ENCODE measurements around the gene SPTLC3.

SPTLC3 gene

DNA sequence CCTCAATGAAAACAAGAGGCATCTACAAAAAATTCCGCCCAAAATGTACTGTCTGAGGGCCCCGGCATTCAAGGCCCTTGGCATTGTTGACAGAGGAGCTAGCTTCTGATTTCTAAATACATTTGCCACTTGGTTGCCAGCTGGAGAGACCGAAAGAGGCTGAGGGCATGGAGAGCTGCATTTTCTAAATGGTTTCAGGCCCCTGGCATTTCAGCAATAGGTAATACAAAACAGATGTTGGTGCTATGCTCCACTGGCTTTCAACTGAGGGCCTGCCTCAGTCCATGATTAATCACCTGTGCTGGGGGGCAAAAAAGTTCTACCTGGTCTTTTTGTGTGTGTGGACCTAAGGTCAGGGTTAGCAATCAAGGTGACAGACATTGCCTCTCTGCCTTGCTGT is 132.8 kb downstream of the SPTLC3 start:
- TF ChIP-seq, protein P1, sequence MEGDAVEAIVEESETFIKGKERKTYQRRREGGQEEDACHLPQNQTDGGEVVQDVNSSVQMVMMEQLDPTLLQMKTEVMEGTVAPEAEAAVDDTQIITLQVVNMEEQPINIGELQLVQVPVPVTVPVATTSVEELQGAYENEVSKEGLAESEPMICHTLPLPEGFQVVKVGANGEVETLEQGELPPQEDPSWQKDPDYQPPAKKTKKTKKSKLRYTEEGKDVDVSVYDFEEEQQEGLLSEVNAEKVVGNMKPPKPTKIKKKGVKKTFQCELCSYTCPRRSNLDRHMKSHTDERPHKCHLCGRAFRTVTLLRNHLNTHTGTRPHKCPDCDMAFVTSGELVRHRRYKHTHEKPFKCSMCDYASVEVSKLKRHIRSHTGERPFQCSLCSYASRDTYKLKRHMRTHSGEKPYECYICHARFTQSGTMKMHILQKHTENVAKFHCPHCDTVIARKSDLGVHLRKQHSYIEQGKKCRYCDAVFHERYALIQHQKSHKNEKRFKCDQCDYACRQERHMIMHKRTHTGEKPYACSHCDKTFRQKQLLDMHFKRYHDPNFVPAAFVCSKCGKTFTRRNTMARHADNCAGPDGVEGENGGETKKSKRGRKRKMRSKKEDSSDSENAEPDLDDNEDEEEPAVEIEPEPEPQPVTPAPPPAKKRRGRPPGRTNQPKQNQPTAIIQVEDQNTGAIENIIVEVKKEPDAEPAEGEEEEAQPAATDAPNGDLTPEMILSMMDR (IDR thresholded peaks at IDR 0.05; ENCODE audit: borderline replicate concordance, insufficient read depth, low read depth, low read length): no peak
- no peak overlapping the region for H3K4me3 ChIP-seq (ENCODE audit: low read depth, low read length)

DNA sequence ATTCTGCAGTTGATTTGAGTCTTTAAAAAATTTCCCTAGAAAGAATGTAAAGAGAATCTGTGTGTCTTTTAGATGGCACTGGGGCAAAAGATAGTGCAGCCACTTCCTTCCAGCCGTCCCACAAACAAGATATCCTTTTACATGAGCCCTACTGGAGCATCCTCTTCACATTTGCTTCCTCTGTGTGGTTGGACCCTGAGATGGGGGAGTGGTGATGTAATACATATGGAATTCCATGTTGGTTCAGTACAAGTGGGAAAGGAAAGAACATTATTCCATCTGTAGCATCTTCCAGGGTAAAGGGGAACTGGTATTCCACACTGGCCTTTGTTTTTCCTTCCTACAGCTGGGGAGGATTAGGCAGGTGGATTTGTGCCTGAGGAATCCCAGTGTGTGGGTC is 133.4 kb downstream of the SPTLC3 start:
- no peak overlapping the region for H3K4me3 ChIP-seq (ENCODE audit: low read depth, low read length)
- TF ChIP-seq, protein P1 (IDR thresholded peaks at IDR 0.05; ENCODE audit: borderline replicate concordance, insufficient read depth, low read depth, low read length): no peak

DNA sequence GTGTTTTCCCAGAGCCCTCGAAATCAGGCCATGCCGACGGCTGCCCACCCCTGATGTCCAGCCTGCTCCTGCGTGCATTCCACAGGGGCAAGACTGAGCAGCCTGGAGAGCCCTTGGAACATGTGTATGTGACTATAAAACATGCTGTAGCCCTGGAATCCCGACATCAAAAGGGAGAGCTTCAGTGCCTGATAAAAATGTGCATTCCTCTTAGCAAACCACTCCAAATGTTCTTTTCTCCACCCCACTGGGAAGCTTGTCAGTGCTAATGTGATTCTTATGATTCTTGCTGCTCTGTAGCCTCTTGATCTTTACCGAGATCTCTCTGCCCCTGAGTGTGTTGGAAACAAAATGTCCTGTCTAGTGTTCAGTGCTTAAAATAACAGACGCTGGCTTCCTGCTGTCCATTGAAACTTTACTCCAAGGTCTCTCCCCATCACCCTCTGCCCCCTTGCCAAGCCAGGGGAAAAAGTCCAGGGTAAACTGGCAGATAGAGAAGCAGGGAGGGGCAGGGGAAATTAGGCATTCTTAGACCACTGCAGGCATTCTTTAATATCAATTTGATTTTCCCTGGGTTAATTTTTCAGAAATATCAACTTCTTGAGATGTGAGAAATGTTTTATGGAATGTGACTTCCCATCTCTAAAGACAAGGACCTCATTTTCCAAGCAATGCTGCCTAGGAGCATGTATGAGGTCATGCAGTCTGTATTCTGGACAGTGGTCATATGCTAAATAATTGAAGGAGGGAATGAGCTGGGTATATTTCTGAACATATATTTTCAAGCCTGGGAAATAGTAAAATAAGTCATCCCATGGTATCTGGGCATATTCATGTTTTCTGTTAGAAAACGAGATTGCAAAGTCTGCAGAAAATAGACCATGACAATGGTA is 138.5 kb downstream of the SPTLC3 start:
- TF ChIP-seq, protein P1 (IDR thresholded peaks at IDR 0.05; ENCODE audit: borderline replicate concordance, insufficient read depth, low read depth, low read length): no peak
- no peak overlapping the region for H3K4me3 ChIP-seq (ENCODE audit: low read depth, low read length)

DNA sequence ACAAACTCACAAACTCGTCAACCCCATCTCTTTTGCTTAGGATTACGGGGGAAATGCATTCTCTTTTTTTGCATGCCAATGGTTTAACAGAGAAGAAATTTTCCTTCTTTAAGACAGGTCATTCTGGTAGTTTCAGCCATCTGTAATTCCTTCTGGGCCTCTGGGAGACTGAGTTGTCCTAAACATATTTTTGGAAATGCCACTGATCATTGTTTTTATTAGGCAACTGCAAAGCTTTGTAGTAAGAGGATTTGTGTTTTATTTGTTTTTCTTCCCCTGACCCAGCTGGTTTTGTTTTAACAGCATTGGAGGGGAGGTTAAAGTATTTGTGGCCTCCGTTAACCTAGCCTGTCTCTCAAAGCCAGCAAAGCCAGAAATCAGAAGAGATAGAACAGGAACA is 139.2 kb downstream of the SPTLC3 start:
- TF ChIP-seq, protein P1 (IDR thresholded peaks at IDR 0.05; ENCODE audit: borderline replicate concordance, insufficient read depth, low read depth, low read length): no peak
- no peak overlapping the region for H3K4me3 ChIP-seq (ENCODE audit: low read depth, low read length)

DNA sequence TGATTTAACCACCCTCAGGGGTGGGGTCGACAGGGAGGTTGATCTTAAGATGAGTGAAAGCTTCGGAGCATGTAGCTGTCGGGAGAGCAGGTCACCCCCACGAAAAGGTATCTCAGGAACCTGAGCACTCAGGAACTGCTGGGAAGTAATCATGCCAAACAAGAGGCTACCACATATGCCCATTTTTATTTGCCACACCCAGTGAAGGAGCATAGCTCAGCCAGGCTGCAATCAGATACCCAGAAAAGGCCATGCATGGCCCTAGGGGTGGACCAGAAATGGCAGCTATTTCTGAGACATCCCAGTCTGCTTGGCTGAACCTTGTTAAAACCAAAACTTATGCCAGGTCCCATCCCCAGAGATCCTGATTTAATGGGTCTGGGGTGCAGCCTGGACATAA is 139.6 kb downstream of the SPTLC3 start:
- TF ChIP-seq, protein P1 (IDR thresholded peaks at IDR 0.05; ENCODE audit: borderline replicate concordance, insufficient read depth, low read depth, low read length): no peak
- H3K4me3 ChIP-seq (ENCODE audit: low read depth, low read length): no peak overlapping the region

DNA sequence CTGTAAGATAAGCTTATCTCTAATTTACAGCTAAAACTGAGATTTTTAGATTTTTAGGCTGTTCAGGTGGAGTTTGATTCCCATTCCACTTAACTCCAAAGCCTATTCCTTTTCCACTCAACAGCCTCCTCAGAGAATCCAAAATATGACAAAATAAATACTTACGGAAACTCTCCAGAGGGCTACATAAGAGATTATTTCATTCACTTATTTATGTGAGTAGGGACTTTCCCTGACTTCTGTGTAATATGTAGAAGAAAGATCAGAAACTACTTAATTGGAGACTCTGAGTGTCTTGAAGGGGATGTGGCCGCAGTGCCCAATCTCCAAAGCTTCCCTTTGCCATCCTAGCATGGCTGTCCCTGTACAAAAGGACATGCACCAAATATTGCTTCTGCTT is 140.2 kb downstream of the SPTLC3 start:
- TF ChIP-seq, protein P1 (IDR thresholded peaks at IDR 0.05; ENCODE audit: borderline replicate concordance, insufficient read depth, low read depth, low read length): no peak
- H3K4me3 ChIP-seq (ENCODE audit: low read depth, low read length): no peak overlapping the region

Data from GM12875 (cell line).